ENCODE data around the gene NUP93. TPM values are rescaled to one million over a fixed set of nuclear protein-coding genes. Genes with fewer than 3 reads are reported as not detected.

Gene NUP93
- total RNA-seq, 3 donors from 2014 or later (not counting 1 experiment from before 2014, with no cell fraction given): 83.7 to 88.8 (median 87.9) TPM

- no peak overlapping the region for H3K4me3 Mint-ChIP-seq
- H3K36me3 ChIP-seq (ENCODE audit: control insufficient read depth, insufficient read depth, low read length): peaks cover 54% of the 10 kb centered on the region
- H3K9me3 Mint-ChIP-seq: no peaks in the 10 kb centered on the region
- no peaks in the 10 kb centered on the region for H3K9me3 ChIP-seq (ENCODE audit: control insufficient read depth, insufficient read depth, low read length)
- DNase-seq: no peak
- no peaks in the 10 kb centered on the region for H3K27me3 ChIP-seq (ENCODE audit: control insufficient read depth, insufficient read depth, low read length)
- TF ChIP-seq CTCF (IDR thresholded peaks at IDR 0.05): no peak
- intact Hi-C loops (cut with micrococcal nuclease): no loop called here
- H3K27ac Mint-ChIP-seq: no peak overlapping the region
- no peak overlapping the region for H3K27ac ChIP-seq (ENCODE audit: low read length)
- H3K4me1 ChIP-seq (ENCODE audit: control insufficient read depth, insufficient read depth, low read length): no peaks in the 10 kb centered on the region
- H3K4me3 ChIP-seq (ENCODE audit: low read length): no peak overlapping the region
- no peak for ATAC-seq
- 96% methylated on average over 7 of the region's 9 CpGs for WGBS (ENCODE audit: insufficient coverage)
- no peaks in the 10 kb centered on the region for H3K27me3 Mint-ChIP-seq (ENCODE audit: low read depth in 2 of 2)
- peaks cover 8% of the 10 kb centered on the region for H3K36me3 Mint-ChIP-seq
- H3K4me1 Mint-ChIP-seq: peaks cover 0 to 8% of the 10 kb centered on the region in 2 donors
Measured at GRCh38 chr16:56838622-56839337, 108.9 kb downstream of the NUP93 start.

- H3K9me3 Mint-ChIP-seq: no peaks in the 10 kb centered on the region
- no peaks in the 10 kb centered on the region for H3K27me3 Mint-ChIP-seq (ENCODE audit: low read depth in 2 of 2)
- no peak overlapping the region for H3K27ac Mint-ChIP-seq
- Histone ChIP-seq H3K27ac (ENCODE audit: low read length) (no peak overlapping the region), H3K27me3 (ENCODE audit: control insufficient read depth, insufficient read depth, low read length) (no peaks in the 10 kb centered on the region), H3K36me3 (ENCODE audit: control insufficient read depth, insufficient read depth, low read length) (peaks cover 50% of the 10 kb centered on the region), H3K4me3 (ENCODE audit: low read length) (no peak overlapping the region), H3K9me3 (ENCODE audit: control insufficient read depth, insufficient read depth, low read length) (no peaks in the 10 kb centered on the region), H3K4me1 (ENCODE audit: control insufficient read depth, insufficient read depth, low read length) (no peaks in the 10 kb centered on the region)
- peaks cover 0 to 6% of the 10 kb centered on the region in 2 donors for H3K4me1 Mint-ChIP-seq
- ATAC-seq (no peak), DNase-seq (no peak)
- peaks cover 8% of the 10 kb centered on the region for H3K36me3 Mint-ChIP-seq
- no peak overlapping the region for H3K4me3 Mint-ChIP-seq
- WGBS (ENCODE audit: insufficient coverage): 95% methylated on average over 2 of the region's 2 CpGs
- intact Hi-C loops (cut with micrococcal nuclease): no loop called here
- TF ChIP-seq CTCF (IDR thresholded peaks at IDR 0.05): no peak
Measured at GRCh38 chr16:56841233-56841632, 111.3 kb downstream of the NUP93 start.

- H3K36me3 Mint-ChIP-seq: peaks cover 8% of the 10 kb centered on the region
- Histone ChIP-seq H3K4me3 (ENCODE audit: low read length) (no peak overlapping the region), H3K9me3 (ENCODE audit: control insufficient read depth, insufficient read depth, low read length) (no peaks in the 10 kb centered on the region), H3K27ac (ENCODE audit: low read length) (no peak overlapping the region), H3K4me1 (ENCODE audit: control insufficient read depth, insufficient read depth, low read length) (no peaks in the 10 kb centered on the region), H3K27me3 (ENCODE audit: control insufficient read depth, insufficient read depth, low read length) (no peaks in the 10 kb centered on the region), H3K36me3 (ENCODE audit: control insufficient read depth, insufficient read depth, low read length) (peaks cover 50% of the 10 kb centered on the region)
- no peak for TF ChIP-seq CTCF (IDR thresholded peaks at IDR 0.05)
- intact Hi-C loops (cut with micrococcal nuclease): no loop called here
- ATAC-seq (no peak), DNase-seq (no peak)
- H3K27ac Mint-ChIP-seq: no peak overlapping the region
- no peaks in the 10 kb centered on the region for H3K9me3 Mint-ChIP-seq
- H3K4me3 Mint-ChIP-seq: no peak overlapping the region
- H3K27me3 Mint-ChIP-seq (ENCODE audit: low read depth in 2 of 2): no peaks in the 10 kb centered on the region
- WGBS (ENCODE audit: insufficient coverage): 96% methylated on average over 10 of the region's 10 CpGs
- H3K4me1 Mint-ChIP-seq: peaks cover under 1 to 2% of the 10 kb centered on the region in 2 donors
Measured at GRCh38 chr16:56841659-56842058, 111.7 kb downstream of the NUP93 start.

- Histone ChIP-seq H3K36me3 (ENCODE audit: control insufficient read depth, insufficient read depth, low read length) (peaks cover 50% of the 10 kb centered on the region), H3K4me1 (ENCODE audit: control insufficient read depth, insufficient read depth, low read length) (no peaks in the 10 kb centered on the region), H3K9me3 (ENCODE audit: control insufficient read depth, insufficient read depth, low read length) (no peaks in the 10 kb centered on the region), H3K27ac (ENCODE audit: low read length) (no peak overlapping the region), H3K4me3 (ENCODE audit: low read length) (no peak overlapping the region), H3K27me3 (ENCODE audit: control insufficient read depth, insufficient read depth, low read length) (no peaks in the 10 kb centered on the region)
- ATAC-seq (no peak), DNase-seq (no peak)
- Mint-ChIP-seq H3K27me3 (ENCODE audit: low read depth in 2 of 2) (no peaks in the 10 kb centered on the region), H3K36me3 (peaks cover 8% of the 10 kb centered on the region), H3K9me3 (no peaks in the 10 kb centered on the region), H3K27ac (no peak overlapping the region), H3K4me3 (no peak overlapping the region), H3K4me1 (peaks cover 0 to 5% of the 10 kb centered on the region in 2 donors)
- no peak for TF ChIP-seq CTCF (IDR thresholded peaks at IDR 0.05)
- intact Hi-C loops (cut with micrococcal nuclease): no loop called here
Measured at GRCh38 chr16:56842133-56842532, 112.2 kb downstream of the NUP93 start.
